HPDE6-E6E7 (cell line): ENCODE data around the gene LAMA3.
A peak's percentile ranks its signal among the peaks of the same experiment; 100 is the strongest.

Experiments used
- DNase-seq: peaks from one replicate; pipeline ENCODE4 v3.0.0; 2011; ENCODE audit warnings: missing footprints; ENCODE audit errors: extremely low spot score

The LAMA3 gene, protein sequence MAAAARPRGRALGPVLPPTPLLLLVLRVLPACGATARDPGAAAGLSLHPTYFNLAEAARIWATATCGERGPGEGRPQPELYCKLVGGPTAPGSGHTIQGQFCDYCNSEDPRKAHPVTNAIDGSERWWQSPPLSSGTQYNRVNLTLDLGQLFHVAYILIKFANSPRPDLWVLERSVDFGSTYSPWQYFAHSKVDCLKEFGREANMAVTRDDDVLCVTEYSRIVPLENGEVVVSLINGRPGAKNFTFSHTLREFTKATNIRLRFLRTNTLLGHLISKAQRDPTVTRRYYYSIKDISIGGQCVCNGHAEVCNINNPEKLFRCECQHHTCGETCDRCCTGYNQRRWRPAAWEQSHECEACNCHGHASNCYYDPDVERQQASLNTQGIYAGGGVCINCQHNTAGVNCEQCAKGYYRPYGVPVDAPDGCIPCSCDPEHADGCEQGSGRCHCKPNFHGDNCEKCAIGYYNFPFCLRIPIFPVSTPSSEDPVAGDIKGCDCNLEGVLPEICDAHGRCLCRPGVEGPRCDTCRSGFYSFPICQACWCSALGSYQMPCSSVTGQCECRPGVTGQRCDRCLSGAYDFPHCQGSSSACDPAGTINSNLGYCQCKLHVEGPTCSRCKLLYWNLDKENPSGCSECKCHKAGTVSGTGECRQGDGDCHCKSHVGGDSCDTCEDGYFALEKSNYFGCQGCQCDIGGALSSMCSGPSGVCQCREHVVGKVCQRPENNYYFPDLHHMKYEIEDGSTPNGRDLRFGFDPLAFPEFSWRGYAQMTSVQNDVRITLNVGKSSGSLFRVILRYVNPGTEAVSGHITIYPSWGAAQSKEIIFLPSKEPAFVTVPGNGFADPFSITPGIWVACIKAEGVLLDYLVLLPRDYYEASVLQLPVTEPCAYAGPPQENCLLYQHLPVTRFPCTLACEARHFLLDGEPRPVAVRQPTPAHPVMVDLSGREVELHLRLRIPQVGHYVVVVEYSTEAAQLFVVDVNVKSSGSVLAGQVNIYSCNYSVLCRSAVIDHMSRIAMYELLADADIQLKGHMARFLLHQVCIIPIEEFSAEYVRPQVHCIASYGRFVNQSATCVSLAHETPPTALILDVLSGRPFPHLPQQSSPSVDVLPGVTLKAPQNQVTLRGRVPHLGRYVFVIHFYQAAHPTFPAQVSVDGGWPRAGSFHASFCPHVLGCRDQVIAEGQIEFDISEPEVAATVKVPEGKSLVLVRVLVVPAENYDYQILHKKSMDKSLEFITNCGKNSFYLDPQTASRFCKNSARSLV (N-terminal part only)

DNA sequence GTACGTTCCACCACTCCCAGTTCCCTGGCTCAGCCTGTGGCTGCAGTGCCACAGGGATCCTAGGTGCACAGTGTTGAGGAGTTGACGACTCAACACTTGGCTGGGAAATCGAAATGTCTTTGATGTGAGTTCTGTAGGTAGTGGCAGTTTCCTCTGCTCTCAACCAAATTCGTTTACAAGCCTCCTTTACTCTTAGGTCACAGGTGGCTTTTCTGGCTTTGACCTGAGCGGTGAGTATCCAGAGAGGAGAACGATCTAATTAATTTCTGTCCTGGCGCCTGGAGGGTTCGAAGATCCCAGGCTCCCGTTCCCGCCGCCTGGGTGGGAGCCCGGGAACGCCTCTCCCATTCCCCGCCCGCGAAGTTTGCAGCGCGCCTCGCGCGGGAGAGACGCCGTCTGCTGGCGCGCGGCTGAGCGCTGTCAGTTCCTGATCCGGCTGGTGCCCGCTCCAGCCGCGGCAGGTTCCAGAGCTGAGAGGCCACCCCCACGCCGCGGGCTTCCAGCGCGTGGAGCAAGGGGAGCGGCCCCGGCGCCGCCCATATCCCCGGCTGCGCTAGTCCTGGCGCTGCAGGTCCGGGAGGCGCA lies at the start of gene LAMA3:
Gene LAMA3, plus strand, starts transcription at position 423 of the 585 bp plus-strand sequence. CDS start 231 bp downstream, outside the sequence.
- peak; percentile 53 for DNase-seq

DNA sequence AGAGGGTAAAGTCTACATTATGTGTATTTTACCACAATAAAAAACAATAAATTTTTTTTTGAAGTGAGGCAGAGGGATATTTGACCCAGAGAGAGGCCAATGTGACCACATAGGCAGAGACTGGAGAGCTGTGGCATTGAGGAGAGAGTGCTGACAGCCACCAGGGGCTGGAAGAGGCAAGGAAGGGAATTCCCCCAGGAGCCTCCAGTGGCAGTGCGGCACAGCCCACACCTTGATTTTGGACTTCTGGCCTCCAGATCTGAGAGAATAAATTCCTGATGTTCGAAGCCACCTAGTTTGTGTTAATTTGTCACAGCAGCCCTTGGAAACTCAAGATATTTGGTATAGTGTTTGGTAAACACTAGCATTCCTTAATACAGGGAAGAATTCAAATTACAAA lies 49.2 kb upstream of the LAMA3 start:
- no peak for DNase-seq

DNA sequence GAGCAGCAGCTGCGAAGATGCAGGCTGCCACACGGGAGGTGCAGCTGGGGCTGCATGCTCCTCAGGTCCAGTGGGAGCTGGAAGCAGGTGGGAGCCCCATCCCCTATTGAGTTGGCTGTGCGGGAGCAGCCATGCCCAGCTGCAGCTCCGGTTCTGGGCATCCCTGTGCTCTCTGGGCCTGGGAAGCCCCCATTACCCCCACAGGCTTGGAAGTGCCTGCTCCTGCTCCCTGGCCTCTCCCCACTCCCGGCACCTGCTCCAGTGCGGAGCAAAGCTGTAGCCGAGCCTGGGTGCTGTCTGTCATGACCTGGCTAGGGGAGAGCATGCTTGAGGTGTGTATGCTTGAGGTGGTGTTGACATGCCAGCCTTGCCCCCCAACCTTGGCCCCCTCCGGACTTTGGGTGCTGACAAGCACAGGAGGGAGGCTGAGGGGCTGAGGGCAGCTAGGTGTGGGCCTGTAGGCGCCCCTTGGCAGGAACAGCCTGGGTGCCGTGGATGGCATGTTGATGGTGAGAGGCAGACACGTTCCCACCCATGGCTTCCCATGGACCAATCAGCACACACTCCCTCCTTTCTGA lies 48.0 kb upstream of the LAMA3 start:
- no peak for DNase-seq

DNA sequence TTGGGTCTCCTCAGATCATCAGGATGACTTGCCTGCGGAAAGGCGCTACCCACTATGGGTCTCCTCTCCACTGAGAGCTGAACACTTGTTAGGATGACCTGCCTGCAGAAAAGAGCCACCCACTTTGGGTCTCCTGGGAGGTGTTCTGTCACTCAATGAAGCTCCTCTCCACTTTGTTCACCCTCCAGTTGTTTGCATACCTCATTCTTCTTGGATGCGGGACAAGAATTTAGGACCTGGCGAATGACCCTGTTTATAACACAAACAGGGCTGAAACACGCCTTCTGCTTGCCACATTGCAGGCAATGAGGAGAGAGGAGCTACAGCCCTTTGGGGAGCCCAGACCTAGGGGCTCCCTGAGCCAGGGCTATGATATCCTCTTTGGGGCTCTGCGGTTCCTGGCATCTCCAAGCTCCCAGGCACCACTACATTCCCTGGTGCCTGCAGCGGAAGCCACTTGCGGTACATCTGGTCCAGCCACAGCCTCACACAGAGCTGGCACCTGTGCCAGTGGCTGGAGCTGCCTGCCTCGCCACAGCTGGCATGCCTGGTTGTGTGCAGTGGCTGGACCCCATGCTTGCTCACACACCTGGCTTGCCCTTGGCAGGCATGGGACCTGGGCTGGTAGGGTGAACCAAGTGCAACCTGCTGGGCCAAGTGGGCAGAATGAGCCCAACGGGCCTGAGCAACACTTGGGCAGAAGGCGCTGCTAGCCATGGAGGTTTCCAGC lies 47.2 kb upstream of the LAMA3 start:
- no peak for DNase-seq

DNA sequence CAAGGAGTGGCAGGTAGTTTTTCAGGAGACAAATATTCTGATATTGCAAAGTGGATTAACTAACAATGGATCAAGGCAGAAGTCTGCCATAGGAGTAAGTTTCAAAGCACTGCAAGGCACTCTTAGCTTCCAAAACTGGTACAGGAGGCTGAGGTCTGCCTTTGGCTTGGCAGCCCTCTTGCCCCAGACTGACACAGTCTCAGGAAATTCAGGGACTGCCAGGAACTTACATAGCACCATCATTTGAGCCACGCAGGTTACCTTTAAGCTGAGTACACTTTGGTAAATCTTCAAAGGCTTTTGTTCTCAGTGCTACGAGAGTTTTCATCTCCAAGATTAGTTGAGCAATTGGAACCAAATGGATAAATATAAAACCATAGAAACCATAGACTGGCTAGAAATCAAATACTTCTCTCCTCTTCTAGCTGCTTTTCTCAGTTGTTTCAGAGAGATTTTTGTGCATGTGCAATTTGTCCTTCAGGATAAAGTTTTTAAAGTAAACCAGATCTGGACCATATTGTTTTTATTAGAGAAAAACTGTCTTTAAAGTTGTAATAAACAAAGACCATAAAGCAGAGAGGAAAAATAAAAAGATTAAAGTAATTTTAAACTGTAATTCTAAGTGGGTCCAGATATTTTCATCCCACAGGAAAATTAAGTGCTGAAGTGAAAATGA lies 45.3 kb upstream of the LAMA3 start:
- DNase-seq, result no peak

DNA sequence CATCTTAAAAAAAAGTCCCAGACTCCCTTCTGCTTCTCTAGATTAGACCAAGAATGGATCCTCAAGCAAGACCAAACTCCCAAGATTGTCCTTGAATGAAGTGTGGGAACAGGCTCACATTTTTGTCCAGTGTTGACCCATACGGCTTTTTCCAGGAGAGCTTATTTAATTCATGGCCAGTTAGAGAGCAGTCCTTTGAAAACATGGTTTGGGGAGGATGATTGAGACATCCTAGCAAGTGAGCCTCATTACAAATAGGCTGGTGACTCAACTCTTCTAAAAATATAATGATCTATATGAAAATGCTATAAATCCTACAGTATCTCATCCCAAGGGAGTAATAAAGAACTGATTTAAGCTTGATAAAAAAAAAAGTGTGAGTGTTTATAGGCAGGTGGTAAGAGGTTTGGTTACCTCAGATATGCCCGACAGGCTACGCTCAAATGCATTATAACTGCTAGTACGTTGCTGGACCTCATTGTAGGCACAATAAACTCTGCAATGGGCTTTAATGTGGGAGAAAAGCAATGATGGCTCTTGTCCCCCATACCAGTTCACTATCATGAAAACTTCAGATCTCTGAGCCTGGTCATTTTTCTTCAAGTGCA lies 43.6 kb upstream of the LAMA3 start:
- DNase-seq, result no peak

DNA sequence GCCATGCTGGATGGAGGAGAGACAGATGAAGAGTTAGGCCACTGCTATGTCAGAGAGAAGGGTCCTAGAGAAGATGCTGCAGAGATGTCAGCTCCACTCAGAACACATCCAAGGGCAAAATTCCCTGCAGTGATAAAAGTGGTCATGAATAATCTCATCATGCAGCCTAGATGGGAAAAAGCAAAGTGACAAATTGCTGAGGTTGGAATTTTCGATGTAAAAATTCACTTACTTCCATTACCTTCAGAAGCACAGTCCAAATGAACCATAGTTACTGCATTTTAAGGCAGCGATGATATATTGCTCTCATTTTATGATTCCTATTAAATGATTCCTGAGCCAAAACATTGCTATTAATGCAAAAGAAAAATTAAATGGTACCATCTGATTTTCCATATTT lies 43.0 kb upstream of the LAMA3 start:
- no peak for DNase-seq

DNA sequence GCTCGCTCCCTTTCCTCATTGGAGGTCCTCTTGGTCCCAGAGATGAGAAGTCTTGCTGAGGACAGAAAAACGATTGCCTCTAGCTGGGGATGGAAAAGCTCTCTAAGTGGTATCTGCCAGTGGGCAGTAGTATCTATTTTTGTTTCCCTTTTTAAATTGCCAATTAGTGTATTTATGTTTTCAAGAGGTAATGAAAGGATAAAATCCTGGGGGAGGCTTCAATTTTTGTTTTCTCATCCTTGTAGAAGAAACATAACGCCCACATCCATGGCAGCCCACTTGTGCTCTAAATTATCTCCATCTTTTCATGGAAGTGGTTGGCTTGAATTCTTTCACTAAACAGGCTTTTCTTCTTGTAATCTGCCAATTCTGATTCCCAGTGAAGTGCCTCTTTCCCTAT lies 40.8 kb upstream of the LAMA3 start:
- DNase-seq, result no peak

DNA sequence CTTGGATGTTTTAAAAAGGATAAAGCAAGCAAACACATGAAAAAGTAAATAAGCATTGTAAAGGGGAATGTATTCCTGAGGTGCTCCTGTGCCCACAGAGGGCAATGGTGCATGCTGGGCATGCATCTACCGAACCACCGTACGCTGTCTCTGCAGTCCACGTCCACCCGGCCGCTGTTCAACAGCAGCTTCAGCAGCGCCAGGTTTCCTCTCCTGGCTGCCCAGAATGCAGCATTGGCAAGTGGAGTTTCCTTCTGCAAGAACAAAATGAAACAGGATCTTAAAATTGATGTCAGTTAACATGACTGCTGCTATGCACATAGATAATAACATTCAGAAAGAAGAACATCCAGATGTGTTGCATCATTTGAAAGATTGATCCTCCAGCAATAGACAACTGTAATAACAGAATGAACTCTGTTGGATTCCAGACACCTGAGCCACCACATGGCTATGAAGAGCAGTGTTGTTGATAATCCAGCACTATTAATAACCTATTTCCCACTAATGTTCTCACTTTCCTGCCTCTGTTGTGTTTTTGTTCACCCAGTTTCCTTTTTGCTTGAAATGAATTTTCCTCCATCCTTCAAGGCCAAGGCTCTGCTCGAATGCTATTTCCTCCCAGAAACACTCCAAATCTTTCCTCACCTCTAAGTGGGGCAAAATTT lies 40.2 kb upstream of the LAMA3 start:
- no peak for DNase-seq

DNA sequence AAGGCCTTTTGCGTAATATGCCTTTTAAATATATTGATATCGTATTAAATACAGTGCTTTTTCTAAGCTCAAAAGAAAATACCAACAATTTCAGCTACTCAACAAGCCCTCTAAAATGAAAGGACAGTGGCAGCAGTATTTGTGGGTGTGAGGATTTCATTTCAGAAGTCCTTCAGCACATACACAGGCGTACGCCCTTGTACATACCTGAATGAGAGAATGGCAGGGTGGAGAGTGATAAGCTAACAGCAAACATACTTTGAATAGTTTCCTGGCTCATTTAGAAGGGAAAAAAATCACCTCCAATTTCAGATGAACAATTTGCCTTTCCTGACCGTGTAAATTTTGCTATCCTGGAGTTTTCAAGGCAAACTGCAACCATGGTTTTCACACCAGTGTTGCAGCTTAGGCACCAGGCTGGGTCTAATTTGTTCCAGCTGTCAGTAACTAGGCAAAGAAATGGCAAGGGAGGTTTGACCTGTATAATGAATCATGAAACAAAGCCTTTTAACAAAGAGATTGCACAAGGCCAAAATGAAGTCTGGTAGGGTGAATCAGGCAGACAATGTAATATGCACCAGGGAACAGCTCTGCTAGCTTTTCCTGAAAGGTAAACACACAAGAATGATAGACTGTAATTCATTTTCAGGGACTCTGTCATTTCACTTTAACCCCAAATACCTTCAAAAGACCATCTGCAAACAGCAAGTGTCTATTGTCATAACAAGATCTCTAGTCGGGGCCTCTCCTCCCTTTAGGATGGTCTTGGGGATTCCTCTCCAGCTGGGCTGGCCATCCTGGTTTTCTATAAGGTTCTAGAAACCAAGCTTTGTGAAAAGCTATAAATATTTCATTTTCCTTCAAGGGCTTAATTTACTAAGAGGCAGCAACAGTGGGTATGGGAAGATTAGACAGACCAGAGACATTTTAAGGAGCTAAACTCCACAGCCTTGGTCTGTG lies 38.0 kb upstream of the LAMA3 start:
- peak; percentile 90 for DNase-seq

DNA sequence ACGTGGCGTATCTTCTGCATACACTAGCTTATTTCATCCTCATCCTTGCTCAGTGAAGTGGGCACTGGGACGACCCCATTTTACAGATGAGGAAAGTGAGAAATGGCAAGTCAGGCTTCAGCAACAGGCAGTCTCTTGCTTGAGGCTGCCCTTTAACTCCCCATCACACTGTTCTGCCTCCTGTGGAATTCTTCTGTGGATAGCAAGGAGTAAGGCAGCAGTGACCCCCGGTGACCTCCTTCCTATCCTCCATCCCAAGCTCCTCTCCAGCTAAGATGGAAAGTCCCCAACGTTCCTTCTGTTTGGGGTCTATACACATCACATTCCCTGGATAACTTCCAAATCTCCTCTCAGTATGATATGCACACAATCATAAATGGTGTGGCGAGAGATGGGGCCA lies 37.0 kb upstream of the LAMA3 start:
- no peak for DNase-seq

DNA sequence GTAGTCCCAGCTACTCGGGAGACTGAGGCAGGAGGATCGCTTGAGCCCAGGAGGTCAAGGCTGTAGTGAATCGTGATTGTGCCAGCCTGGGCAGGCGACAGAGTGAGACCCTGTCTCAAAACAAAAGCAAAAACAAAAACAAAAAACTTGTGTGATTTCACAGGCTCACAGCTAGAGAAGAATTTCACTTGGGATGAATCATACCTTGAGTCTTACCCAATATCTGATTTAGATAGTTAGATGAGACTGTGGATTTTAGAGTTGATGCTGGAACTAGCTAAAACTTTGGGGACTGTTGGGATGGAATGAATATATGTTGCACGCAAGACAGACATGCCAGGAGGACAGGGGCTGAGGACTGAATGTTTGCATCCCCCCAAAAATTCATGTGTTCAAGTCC lies 31.0 kb upstream of the LAMA3 start:
- DNase-seq, result no peak

DNA sequence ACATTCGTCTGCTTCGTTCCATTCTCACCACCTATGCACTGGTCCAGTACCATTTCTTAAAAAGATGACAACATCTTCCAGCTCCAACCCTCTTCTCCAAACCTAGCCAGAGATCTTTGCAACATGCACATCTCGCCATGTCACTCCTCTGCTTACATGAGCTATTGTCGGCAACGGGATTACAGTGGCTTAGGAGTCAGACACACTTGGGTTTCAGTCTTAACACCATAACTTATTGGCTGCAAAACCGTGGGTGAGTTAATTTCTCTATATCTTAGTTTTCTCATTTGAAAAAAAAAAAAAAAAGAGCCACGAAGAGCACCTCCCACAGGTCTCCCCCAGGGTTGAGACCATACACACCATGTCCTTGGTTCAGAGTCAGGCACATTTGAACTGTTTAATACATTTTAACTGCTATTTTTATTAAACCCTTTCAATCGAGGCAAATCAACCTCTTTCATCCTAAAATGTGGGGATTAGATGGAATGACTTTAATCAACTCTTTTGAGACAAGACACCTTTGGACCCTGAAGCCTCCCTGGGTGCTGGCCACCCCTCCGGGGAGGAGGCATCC lies 27.4 kb upstream of the LAMA3 start:
- DNase-seq, result no peak

DNA sequence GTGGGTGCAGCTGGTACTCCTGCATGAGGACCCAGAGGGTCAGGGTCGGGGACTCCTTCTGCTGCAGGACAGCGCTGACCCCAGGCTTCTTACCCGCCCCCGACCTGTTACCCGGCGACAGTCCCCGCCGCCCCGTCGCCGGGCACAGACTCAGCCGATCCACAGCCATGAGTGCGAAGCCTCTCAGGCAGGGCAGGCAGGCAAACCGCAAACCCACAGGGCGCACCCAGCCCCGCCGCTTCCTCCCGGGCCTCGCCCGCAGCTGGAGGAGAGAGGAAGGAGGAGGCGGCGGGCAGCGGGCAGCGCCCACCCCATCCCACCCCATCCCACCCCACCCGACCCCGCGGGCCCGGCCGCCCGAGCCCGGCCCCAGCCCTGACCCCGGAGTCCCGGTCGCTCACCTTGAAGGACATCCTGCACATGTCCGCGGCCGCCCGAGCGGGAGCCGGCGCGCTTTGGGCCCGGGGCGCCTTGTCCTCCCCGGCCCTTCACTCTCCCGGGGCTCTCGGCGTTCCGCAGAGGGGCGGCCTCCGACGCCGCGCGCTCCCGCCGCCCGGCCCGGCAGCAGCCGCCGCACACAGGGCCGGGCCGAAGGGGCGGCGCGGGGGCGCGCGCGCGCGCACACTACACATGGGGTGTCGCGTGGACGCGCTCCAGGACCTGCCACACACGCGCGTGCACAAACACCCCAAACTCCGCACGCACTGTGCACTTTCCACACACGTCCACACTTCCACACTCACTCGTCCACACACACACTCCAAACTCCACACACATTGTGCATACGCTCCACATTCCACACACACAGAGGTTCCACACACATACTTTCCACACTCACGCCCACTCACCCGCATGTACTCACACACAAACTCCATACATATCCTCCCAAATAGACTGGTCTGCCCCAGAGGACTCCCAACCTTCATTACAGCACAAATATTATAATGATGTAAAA lies 26.7 kb upstream of the LAMA3 start, which contains the start of gene ANKRD29:
Gene ANKRD29, minus strand, starts transcription at position 603 of the 955 bp plus-strand sequence. Its CDS starts 181 bp downstream, at position 422.
- peak; percentile 60 for DNase-seq

DNA sequence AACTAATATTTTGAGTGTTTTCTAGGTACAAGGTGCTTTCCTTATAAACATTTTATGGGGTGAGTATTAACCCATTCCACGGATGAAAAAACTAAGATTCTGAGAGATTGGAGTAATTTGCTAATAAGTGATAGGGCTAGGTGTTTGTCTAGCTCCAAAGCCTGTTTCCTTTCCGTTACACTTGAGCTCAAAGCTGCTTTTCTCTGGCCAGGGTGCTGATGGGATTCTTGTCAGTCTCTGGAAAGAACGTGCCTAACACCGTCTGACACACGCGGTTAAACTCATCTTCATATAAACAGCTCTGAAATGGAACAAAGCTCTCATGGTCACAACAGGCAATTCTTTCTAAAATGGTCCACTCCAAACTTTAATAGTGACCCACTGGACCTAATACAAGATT lies 24.6 kb upstream of the LAMA3 start:
- DNase-seq, result no peak

DNA sequence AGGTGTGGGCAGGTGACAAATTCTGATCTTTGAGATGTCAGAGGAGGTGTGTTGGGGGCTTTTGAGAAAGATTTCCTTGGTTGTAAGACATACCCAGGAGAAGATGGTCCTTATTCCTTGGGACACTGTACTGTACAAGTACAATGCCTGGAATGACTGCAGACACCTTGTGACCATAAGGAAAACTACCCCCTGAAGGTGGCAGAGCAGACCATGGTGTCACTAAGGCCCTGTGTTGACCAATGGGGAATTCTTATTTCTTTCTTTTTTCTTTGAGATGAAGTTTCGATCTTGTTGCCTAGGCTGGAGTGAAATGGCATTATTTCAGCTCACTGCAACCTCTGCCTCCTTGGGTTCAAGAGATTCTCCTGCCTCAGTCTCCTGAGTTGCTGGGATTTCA lies 22.1 kb upstream of the LAMA3 start:
- no peak for DNase-seq
